Pancreas (tissue), 10 donors: ENCODE measurements around the gene FHOD1. TPM values are rescaled to one million over a fixed set of nuclear protein-coding genes. Genes with fewer than 3 reads are reported as not detected.
A peak's percentile ranks its signal among the peaks of the same experiment; 100 is the strongest.

Source experiments
- ATAC-seq, 4 donors: fragments of 200-7000 bp; cut with Tn5 transposase; one replicate each; pipeline versions ENCODE4 v1.8.0 to v1.9.1; 2020; ENCODE audit warnings: mild to moderate bottlenecking in 4 of 4, moderate library complexity in 4 of 4
- DNase-seq, 6 donors: peaks; one replicate each; pipeline ENCODE4 v3.0.0-alpha.2; 2020
- FAIRE-seq: peaks from 2 replicates; lab custom pipeline; 2012; peaks lifted over from hg19 to GRCh38; lab: Jason Lieb, UNC
- H3K27ac ChIP-seq, 4 donors: fragments of 200-600 bp; sonication (generic); 1 replicate in 3 of 4; 2 replicates in 1 of 4; pipeline versions ENCODE4 v1.5.0 to v1.8.0; 2020
- H3K27me3 ChIP-seq, 4 donors: fragments of 200-600 bp; one replicate each; pipeline ENCODE4 v1.8.0; 2021
- H3K36me3 ChIP-seq, 3 donors: fragments of 200-600 bp; sonication (generic) in 1 of 3; one replicate each; pipeline versions ENCODE4 v1.5.0 to v1.8.0; 2020 to 2021
- H3K4me1 ChIP-seq, 3 donors: fragments of 200-600 bp; one replicate each; pipeline ENCODE4 v1.8.0; 2021
- H3K4me3 ChIP-seq, 4 donors: fragments of 200-600 bp; sonication (generic) in 2 of 4; one replicate each; pipeline versions ENCODE4 v1.5.0 to v1.8.0; 2020 to 2021
- H3K9me3 ChIP-seq, 4 donors: fragments of 200-600 bp; one replicate each; pipeline ENCODE4 v1.8.0; 2021
- WGBS, 2 donors: extraction: QIAGEN DNeasy Blood & Tissue Kit; methylation state at CpG; one replicate each; pipeline ENCODE4 v1.1.7; 2013; 5-methylcytosine and 5-hydroxymethylcytosine counted together
- intact Hi-C, 3 donors: fragments of 100-400 bp; cut with DNase I; formaldehyde crosslinking; loops; one replicate each; pipeline versions ENCODE4 v1.11.1 to v1.14.2; 2022
- polyA plus RNA-seq, 2 donors: library from polyadenylated mRNA; stranded (reverse); fragments of 200-250 nt; gene quantifications; one replicate each; pipeline ENCODE4 v1.2.3, GENCODE V29; 2013
- total RNA-seq, 6 donors: library from RNA; stranded (reverse); fragmentation: NEBNext Ultra II Directional in 4 of 6; extraction: Animal tissue kit (Norgen Biotek cat#: 25700) in 4 of 6; gene quantifications; one replicate each; pipeline versions ENCODE4 v1.2.1 to v1.2.4, GENCODE V29; 2021 to 2023
- TF ChIP-seq, protein P1 (sequence below), 4 donors: fragments of 200-600 bp; sonication (generic) in 3 of 4; IDR thresholded peaks; one replicate each; pipeline versions ENCODE4 v1.5.0 to v1.8.0; 2021; ENCODE audit warnings: antibody characterized with exemption in 4 of 4
- donor health status: healthy with polysubstance abuse.
- donor health status: DM: no; HTN: no; CAD: no; lungs with moderate emphysema.
- donor health status: DM: no; HTN: no; CAD: no.
- donor health status: control.
- donor health status: control.
- donor health status: Bipolar disorder and iron deficiency.
- donor health status: DM: yes; HTN: yes; CAD: no.
- donor health status: DM: no; HTN: no; CAD: no.
- donor health status: DM: no; HTN: no; CAD: no.
- donor health status: DM: yes; HTN: yes; CAD: no.

Gene FHOD1
- total and polyA plus RNA-seq, 8 donors: 7.8 to 41.2 (median 11.3) TPM

DNA sequence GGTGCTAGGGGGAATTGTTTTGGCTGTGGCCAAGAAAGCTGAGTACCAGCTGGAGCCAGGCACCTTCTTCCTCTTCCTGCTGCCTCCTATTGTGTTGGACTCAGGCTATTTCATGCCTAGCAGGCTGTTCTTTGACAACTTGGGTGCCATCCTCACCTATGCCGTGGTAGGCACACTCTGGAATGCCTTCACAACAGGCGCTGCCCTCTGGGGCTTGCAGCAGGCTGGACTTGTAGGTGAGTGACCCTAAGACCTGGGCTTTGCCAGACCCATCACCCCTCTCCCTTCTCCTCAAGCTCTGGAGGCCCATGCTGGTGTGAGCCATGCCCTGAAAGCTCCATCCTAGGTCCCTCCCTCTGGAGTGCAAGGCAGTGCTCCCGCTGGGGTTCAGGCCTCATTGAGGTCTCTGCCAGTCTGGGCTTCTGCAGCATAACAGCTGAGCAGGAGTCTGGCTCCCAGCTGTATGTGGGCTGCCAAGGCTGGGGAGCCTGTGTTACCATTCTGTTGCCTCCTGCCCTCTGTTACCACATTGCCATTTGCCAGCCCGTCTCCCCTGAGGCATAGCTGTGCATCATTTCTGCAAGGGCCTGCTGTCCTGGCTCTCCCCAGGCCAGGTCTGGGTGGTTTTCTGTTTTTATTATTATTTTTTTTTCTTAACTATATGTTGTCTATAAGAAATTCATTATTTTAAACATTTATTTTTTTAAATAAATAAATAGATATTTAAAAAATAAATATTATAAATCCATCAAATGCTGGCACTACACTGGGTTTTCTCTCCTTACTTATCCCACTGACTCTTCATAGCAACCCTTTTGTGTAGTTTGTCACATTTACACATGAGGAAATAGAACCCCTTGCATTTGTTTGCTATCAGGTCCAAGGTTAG, 5.6 kb upstream of the FHOD1 start:
- DNase-seq: peak in 1 of 6 donors; percentile 8
- no peaks in the 10 kb centered on the region for H3K36me3 ChIP-seq
- ATAC-seq: no peak
- no peak overlapping the region for H3K4me3 ChIP-seq
- no peaks in the 10 kb centered on the region for H3K27me3 ChIP-seq
- FAIRE-seq: no peak
- WGBS, 2 donors: 82 to 87% methylated on average over 4 of the region's 4 CpGs
- no peak overlapping the region for H3K27ac ChIP-seq
- TF ChIP-seq, protein P1, sequence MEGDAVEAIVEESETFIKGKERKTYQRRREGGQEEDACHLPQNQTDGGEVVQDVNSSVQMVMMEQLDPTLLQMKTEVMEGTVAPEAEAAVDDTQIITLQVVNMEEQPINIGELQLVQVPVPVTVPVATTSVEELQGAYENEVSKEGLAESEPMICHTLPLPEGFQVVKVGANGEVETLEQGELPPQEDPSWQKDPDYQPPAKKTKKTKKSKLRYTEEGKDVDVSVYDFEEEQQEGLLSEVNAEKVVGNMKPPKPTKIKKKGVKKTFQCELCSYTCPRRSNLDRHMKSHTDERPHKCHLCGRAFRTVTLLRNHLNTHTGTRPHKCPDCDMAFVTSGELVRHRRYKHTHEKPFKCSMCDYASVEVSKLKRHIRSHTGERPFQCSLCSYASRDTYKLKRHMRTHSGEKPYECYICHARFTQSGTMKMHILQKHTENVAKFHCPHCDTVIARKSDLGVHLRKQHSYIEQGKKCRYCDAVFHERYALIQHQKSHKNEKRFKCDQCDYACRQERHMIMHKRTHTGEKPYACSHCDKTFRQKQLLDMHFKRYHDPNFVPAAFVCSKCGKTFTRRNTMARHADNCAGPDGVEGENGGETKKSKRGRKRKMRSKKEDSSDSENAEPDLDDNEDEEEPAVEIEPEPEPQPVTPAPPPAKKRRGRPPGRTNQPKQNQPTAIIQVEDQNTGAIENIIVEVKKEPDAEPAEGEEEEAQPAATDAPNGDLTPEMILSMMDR (IDR thresholded peaks at IDR 0.05): no peak
- intact Hi-C loops: no loop called here
- no peaks in the 10 kb centered on the region for H3K9me3 ChIP-seq
- H3K4me1 ChIP-seq: peaks cover 0 to 7% (median 4%) of the 10 kb centered on the region in 3 donors

- TF ChIP-seq, protein P1 (IDR thresholded peaks at IDR 0.05): no peak
- DNase-seq (no peak), FAIRE-seq (no peak), ATAC-seq (no peak)
- H3K27ac ChIP-seq: no peak overlapping the region
- no peaks in the 10 kb centered on the region for H3K27me3 ChIP-seq
- WGBS, 2 donors: 70 to 79% methylated on average over 4 of the region's 4 CpGs
- H3K4me3 ChIP-seq: no peak overlapping the region
- no peaks in the 10 kb centered on the region for H3K36me3 ChIP-seq
- H3K9me3 ChIP-seq: no peaks in the 10 kb centered on the region
- intact Hi-C loops: no loop called here
- H3K4me1 ChIP-seq: peaks cover 0 to 12% (median 8%) of the 10 kb centered on the region in 3 donors
Measured at GRCh38 chr16:67250045-67250327, 2.7 kb upstream of the FHOD1 start.

GRCh38 chr16:67249178-67250044, 2.1 kb upstream of the FHOD1 start:
- DNase-seq: peak in 2 of 6 donors; percentile 19 to 38
- TF ChIP-seq, protein P1 (IDR thresholded peaks at IDR 0.05): no peak
- ATAC-seq: no peak
- Histone ChIP-seq H3K27me3 (no peaks in the 10 kb centered on the region), H3K27ac (no peak overlapping the region), H3K36me3 (no peaks in the 10 kb centered on the region), H3K4me3 (peak overlapping the region in 3 of 4 donors; percentile 24 to 97 (median 37)), H3K4me1 (peaks cover 0 to 15% (median 8%) of the 10 kb centered on the region in 3 donors), H3K9me3 (no peaks in the 10 kb centered on the region)
- 18 to 22% methylated on average over 22 of the region's 22 CpGs for WGBS, 2 donors
- intact Hi-C loops: no loop called here
- FAIRE-seq: no peak

GRCh38 chr16:67248401-67249177, 1.3 kb upstream of the FHOD1 start, which contains the start of gene SLC9A5:
TSS of gene SLC9A5 (plus strand) at chr16:67248979. CDS start at chr16:67249015, 36 bp downstream.
- ATAC-seq (no peak), DNase-seq (peak in 4 of 6 donors; percentile 43 to 83 (median 60)), FAIRE-seq (no peak)
- Histone ChIP-seq H3K9me3 (no peaks in the 10 kb centered on the region), H3K27me3 (no peaks in the 10 kb centered on the region), H3K4me3 (peak within 1 kb of the TSS; percentile 18 to 97 (median 50)), H3K27ac (no peak within 1 kb of the TSS), H3K4me1 (peaks cover 0 to 18% (median 8%) of the 10 kb centered on the region in 3 donors), H3K36me3 (no peaks in the 10 kb centered on the region)
- intact Hi-C loops: no loop called here
- TF ChIP-seq, protein P1 (IDR thresholded peaks at IDR 0.05): no peak
- WGBS, 2 donors: 0 to 1% methylated on average over 57 to 75 of the region's 75 CpGs
